Activated naive CD8-positive, alpha-beta T cell treated with anti-CD3 and anti-CD28 coated beads for 36 hours (primary cell): Measurements from ENCODE around the gene TMEM131L. TPM values are rescaled to one million over a fixed set of nuclear protein-coding genes. Genes with fewer than 3 reads are reported as not detected.

Experiments used
- DNase-seq: peaks from one replicate; pipeline ENCODE4 v3.0.0; 2021
- H3K27ac Mint-ChIP-seq: one replicate; pipeline ENCODE4 v1.8.0; 2022; ENCODE audit warnings: mild to moderate bottlenecking, moderate library complexity, mixed read lengths
- H3K27me3 Mint-ChIP-seq: one replicate; pipeline ENCODE4 v1.8.0; 2022; ENCODE audit warnings: mild to moderate bottlenecking, mixed read lengths
- H3K36me3 Mint-ChIP-seq: one replicate; pipeline ENCODE4 v1.8.0; 2021; ENCODE audit warnings: mild to moderate bottlenecking, mixed read lengths
- H3K4me1 Mint-ChIP-seq: one replicate; pipeline ENCODE4 v1.8.0; 2021; ENCODE audit warnings: mixed read lengths
- H3K4me3 Mint-ChIP-seq: one replicate; pipeline ENCODE4 v1.8.0; 2022; ENCODE audit warnings: mild to moderate bottlenecking, moderate library complexity, mixed read lengths
- H3K9me3 Mint-ChIP-seq: one replicate; pipeline ENCODE4 v1.8.0; 2022; ENCODE audit warnings: mixed read lengths
- total RNA-seq, 2 experiments: library from RNA; stranded (reverse); gene quantifications; one replicate each; pipeline ENCODE4 v1.2.3, GENCODE V29; 2021

The TMEM131L gene
- total RNA-seq, 2 experiments from 2014 or later, result 45.4 to 48.1 TPM

GRCh38 chr4:153622778-153623240 is 156.6 kb downstream of the TMEM131L start:
- Mint-ChIP-seq H3K36me3 (peaks cover 32% of the 10 kb centered on the region), H3K27ac (peak overlapping the region; percentile 71), H3K4me1 (peaks cover 21% of the 10 kb centered on the region), H3K9me3 (no peaks in the 10 kb centered on the region), H3K4me3 (no peak overlapping the region), H3K27me3 (no peaks in the 10 kb centered on the region)
- no peak for DNase-seq

- Mint-ChIP-seq H3K4me1 (peaks cover 21% of the 10 kb centered on the region), H3K27ac (peak overlapping the region; percentile 58), H3K27me3 (no peaks in the 10 kb centered on the region), H3K36me3 (peaks cover 32% of the 10 kb centered on the region), H3K4me3 (no peak overlapping the region), H3K9me3 (no peaks in the 10 kb centered on the region)
- DNase-seq, result no peak
Measured at GRCh38 chr4:153623491-153623890, 157.3 kb downstream of the TMEM131L start.

GRCh38 chr4:153628796-153629315 is 162.7 kb downstream of the TMEM131L start:
- H3K4me1 Mint-ChIP-seq, result no peaks in the 10 kb centered on the region
- H3K4me3 Mint-ChIP-seq, result no peak overlapping the region
- no peak for DNase-seq
- H3K36me3 Mint-ChIP-seq, result peaks cover 26% of the 10 kb centered on the region
- H3K27ac Mint-ChIP-seq, result no peak overlapping the region
- H3K27me3 Mint-ChIP-seq, result no peaks in the 10 kb centered on the region
- H3K9me3 Mint-ChIP-seq, result no peaks in the 10 kb centered on the region

- Mint-ChIP-seq H3K9me3 (no peaks in the 10 kb centered on the region), H3K27me3 (no peaks in the 10 kb centered on the region), H3K27ac (no peak overlapping the region), H3K4me3 (no peak overlapping the region), H3K4me1 (no peaks in the 10 kb centered on the region), H3K36me3 (peaks cover 27% of the 10 kb centered on the region)
- DNase-seq, result no peak
Measured at GRCh38 chr4:153629776-153630175, 163.6 kb downstream of the TMEM131L start.

GRCh38 chr4:153634738-153635353 is 168.7 kb downstream of the TMEM131L start:
- H3K36me3 Mint-ChIP-seq, result peaks cover 24% of the 10 kb centered on the region
- no peak overlapping the region for H3K27ac Mint-ChIP-seq
- H3K9me3 Mint-ChIP-seq, result no peaks in the 10 kb centered on the region
- no peak for DNase-seq
- H3K4me1 Mint-ChIP-seq, result no peaks in the 10 kb centered on the region
- no peaks in the 10 kb centered on the region for H3K27me3 Mint-ChIP-seq
- H3K4me3 Mint-ChIP-seq, result no peak overlapping the region

GRCh38 chr4:153635846-153636245 is 169.7 kb downstream of the TMEM131L start:
- H3K4me3 Mint-ChIP-seq, result no peak overlapping the region
- H3K9me3 Mint-ChIP-seq, result no peaks in the 10 kb centered on the region
- no peaks in the 10 kb centered on the region for H3K4me1 Mint-ChIP-seq
- no peak overlapping the region for H3K27ac Mint-ChIP-seq
- H3K27me3 Mint-ChIP-seq, result no peaks in the 10 kb centered on the region
- H3K36me3 Mint-ChIP-seq, result peaks cover 24% of the 10 kb centered on the region
- no peak for DNase-seq

- no peaks in the 10 kb centered on the region for H3K27me3 Mint-ChIP-seq
- H3K36me3 Mint-ChIP-seq, result peaks cover 24% of the 10 kb centered on the region
- H3K4me1 Mint-ChIP-seq, result no peaks in the 10 kb centered on the region
- no peak overlapping the region for H3K4me3 Mint-ChIP-seq
- H3K9me3 Mint-ChIP-seq, result no peaks in the 10 kb centered on the region
- DNase-seq, result no peak
- H3K27ac Mint-ChIP-seq, result no peak overlapping the region
Measured at GRCh38 chr4:153637201-153637600, 171.0 kb downstream of the TMEM131L start.

- Mint-ChIP-seq H3K4me1 (no peaks in the 10 kb centered on the region), H3K4me3 (no peak overlapping the region), H3K9me3 (no peaks in the 10 kb centered on the region), H3K27me3 (no peaks in the 10 kb centered on the region), H3K27ac (no peak overlapping the region), H3K36me3 (peaks cover 24% of the 10 kb centered on the region)
- no peak for DNase-seq
Measured at GRCh38 chr4:153638011-153638410, 171.9 kb downstream of the TMEM131L start.

GRCh38 chr4:153638999-153639398 is 172.8 kb downstream of the TMEM131L start:
- no peak overlapping the region for H3K4me3 Mint-ChIP-seq
- H3K27ac Mint-ChIP-seq, result no peak overlapping the region
- DNase-seq, result no peak
- H3K36me3 Mint-ChIP-seq, result peaks cover 24% of the 10 kb centered on the region
- H3K27me3 Mint-ChIP-seq, result no peaks in the 10 kb centered on the region
- H3K4me1 Mint-ChIP-seq, result peaks cover 3% of the 10 kb centered on the region
- H3K9me3 Mint-ChIP-seq, result no peaks in the 10 kb centered on the region

GRCh38 chr4:153639833-153640802 is 174.0 kb downstream of the TMEM131L start:
- Mint-ChIP-seq H3K27ac (no peak overlapping the region), H3K27me3 (no peaks in the 10 kb centered on the region), H3K4me1 (peaks cover 3% of the 10 kb centered on the region), H3K36me3 (peaks cover 20% of the 10 kb centered on the region), H3K9me3 (peaks cover 1% of the 10 kb centered on the region), H3K4me3 (no peak overlapping the region)
- DNase-seq, result no peak

- H3K27me3 Mint-ChIP-seq, result no peaks in the 10 kb centered on the region
- DNase-seq, result no peak
- peaks cover 1% of the 10 kb centered on the region for H3K9me3 Mint-ChIP-seq
- H3K36me3 Mint-ChIP-seq, result peaks cover 8% of the 10 kb centered on the region
- H3K4me3 Mint-ChIP-seq, result no peak overlapping the region
- H3K27ac Mint-ChIP-seq, result no peak overlapping the region
- H3K4me1 Mint-ChIP-seq, result peaks cover 3% of the 10 kb centered on the region
Measured at GRCh38 chr4:153641532-153641931, 175.4 kb downstream of the TMEM131L start.

- Mint-ChIP-seq H3K4me1 (peaks cover 8% of the 10 kb centered on the region), H3K36me3 (no peaks in the 10 kb centered on the region), H3K9me3 (peaks cover 1% of the 10 kb centered on the region), H3K27me3 (no peaks in the 10 kb centered on the region), H3K27ac (no peak overlapping the region), H3K4me3 (no peak overlapping the region)
- DNase-seq, result no peak
Measured at GRCh38 chr4:153643406-153644383, 177.5 kb downstream of the TMEM131L start.

GRCh38 chr4:153645183-153645582 is 179.0 kb downstream of the TMEM131L start:
- Mint-ChIP-seq H3K27ac (no peak overlapping the region), H3K4me1 (peaks cover 9% of the 10 kb centered on the region), H3K27me3 (no peaks in the 10 kb centered on the region), H3K4me3 (no peak overlapping the region), H3K36me3 (no peaks in the 10 kb centered on the region), H3K9me3 (peaks cover 1% of the 10 kb centered on the region)
- DNase-seq, result no peak

- Mint-ChIP-seq H3K27me3 (no peaks in the 10 kb centered on the region), H3K27ac (no peak overlapping the region), H3K9me3 (peaks cover 1% of the 10 kb centered on the region), H3K36me3 (no peaks in the 10 kb centered on the region), H3K4me3 (no peak overlapping the region), H3K4me1 (peaks cover 14% of the 10 kb centered on the region)
- DNase-seq, result no peak
Measured at GRCh38 chr4:153646261-153646660, 180.1 kb downstream of the TMEM131L start.
